WTC11 (cell line): ENCODE results near the gene JSRP1. TPM values are rescaled to one million over a fixed set of nuclear protein-coding genes. Genes with fewer than 3 reads are reported as not detected.

Experiments used
- ATAC-seq: fragments of 200-7000 bp; cut with Tn5 transposase; 2 replicates; pipeline ENCODE4 v1.10.0; 2021; ENCODE audit warnings: mild to moderate bottlenecking, moderate library complexity
- CTCF ChIA-PET: fragments of 300-600 bp; sonication (Branson Sonifier 250); formaldehyde crosslinking; loops from one replicate; lab custom pipeline; 2021; ENCODE audit warnings: antibody characterized with exemption; lab: Charles Lee
- POLR2A ChIA-PET: fragments of 350-600 bp; sonication (Branson Sonifier 250); formaldehyde crosslinking; loops from one replicate; lab custom pipeline; 2021; ENCODE audit warnings: antibody characterized with exemption; lab: Charles Lee
- DNase-seq: peaks from one replicate; pipeline ENCODE4 v3.0.0; 2021; ENCODE audit warnings: low spot score
- H3K27ac Mint-ChIP-seq: 2 replicates; pipeline ENCODE4 v1.8.0; 2021; ENCODE audit warnings: mixed read lengths
- H3K27me3 Mint-ChIP-seq: 2 replicates; pipeline ENCODE4 v1.8.0; 2021; ENCODE audit warnings: low read depth, mild to moderate bottlenecking, moderate library complexity, mixed read lengths
- H3K36me3 Mint-ChIP-seq: 2 replicates; pipeline ENCODE4 v1.8.0; 2021; ENCODE audit warnings: mixed read lengths
- H3K4me1 Mint-ChIP-seq: 2 replicates; pipeline ENCODE4 v1.8.0; 2022; ENCODE audit warnings: mixed read lengths
- H3K4me3 Mint-ChIP-seq: 2 replicates; pipeline ENCODE4 v1.8.0; 2021; ENCODE audit warnings: mild to moderate bottlenecking, moderate library complexity, mixed read lengths
- H3K9me3 Mint-ChIP-seq: 2 replicates; pipeline ENCODE4 v1.8.0; 2021; ENCODE audit warnings: mixed read lengths
- ATF6 ChIP-seq: sonication (generic); formaldehyde crosslinking; IDR thresholded peaks from 2 replicates; pipeline ENCODE4 v1.8.1; 2023; ENCODE audit warnings: mild to moderate bottlenecking, missing genetic modification reagents
- CDX4 ChIP-seq: fragments of 250-450 bp; sonication (Bioruptor Pico); IDR thresholded peaks from 2 replicates; pipeline ENCODE4 v1.9.0; 2021; ENCODE audit warnings: moderate library complexity, mild to moderate bottlenecking, inconsistent platforms, borderline replicate concordance
- CREM ChIP-seq: sonication (generic); formaldehyde crosslinking; IDR thresholded peaks from 2 replicates; pipeline ENCODE4 v1.8.1; 2022; ENCODE audit warnings: mild to moderate bottlenecking, missing genetic modification reagents, moderate library complexity
- CTCF ChIP-seq: fragments of 200-600 bp; IDR thresholded peaks from 2 replicates; pipeline ENCODE4 v1.8.0; 2022; ENCODE audit warnings: antibody characterized with exemption
- FOXK1 ChIP-seq: sonication (generic); formaldehyde crosslinking; IDR thresholded peaks from 2 replicates; pipeline ENCODE4 v1.8.0; 2022; ENCODE audit warnings: mild to moderate bottlenecking, moderate library complexity, missing genetic modification reagents
- GRHL2 ChIP-seq: fragments of 250-450 bp; sonication (Bioruptor Pico); IDR thresholded peaks from 2 replicates; pipeline ENCODE4 v1.8.0; 2022; ENCODE audit warnings: mild to moderate bottlenecking, moderate library complexity; ENCODE audit not compliant: insufficient replicate concordance, severe bottlenecking
- SOX15 ChIP-seq: fragments of 250-450 bp; sonication (Bioruptor Pico); IDR thresholded peaks from 2 replicates; pipeline ENCODE4 v1.9.0; 2021; ENCODE audit warnings: mild to moderate bottlenecking
- USF1 ChIP-seq: sonication (generic); formaldehyde crosslinking; IDR thresholded peaks from 2 replicates; pipeline ENCODE4 v1.8.0; 2022; ENCODE audit warnings: mild to moderate bottlenecking, missing genetic modification reagents
- ZBTB43 ChIP-seq: sonication (generic); formaldehyde crosslinking; IDR thresholded peaks from 2 replicates; pipeline ENCODE4 v1.8.1; 2023; ENCODE audit warnings: mild to moderate bottlenecking, missing genetic modification reagents
- ZNF121 ChIP-seq: sonication (generic); formaldehyde crosslinking; IDR thresholded peaks from 2 replicates; pipeline ENCODE4 v1.8.0; 2023; ENCODE audit warnings: missing genetic modification reagents
- ZNF232 ChIP-seq: sonication (generic); formaldehyde crosslinking; IDR thresholded peaks from 2 replicates; pipeline ENCODE4 v1.8.0; 2022; ENCODE audit warnings: mild to moderate bottlenecking, missing genetic modification reagents
- ZNF512 ChIP-seq: sonication (generic); formaldehyde crosslinking; IDR thresholded peaks from 2 replicates; pipeline ENCODE4 v1.8.1; 2022; ENCODE audit warnings: missing genetic modification reagents, borderline replicate concordance
- ZNF532 ChIP-seq: fragments of 250-450 bp; sonication (Bioruptor Pico); IDR thresholded peaks from 2 replicates; pipeline ENCODE4 v1.9.0; 2021; ENCODE audit warnings: mild to moderate bottlenecking, borderline replicate concordance
- ZSCAN18 ChIP-seq: fragments of 250-450 bp; sonication (Bioruptor Pico); IDR thresholded peaks from 2 replicates; pipeline ENCODE4 v2.1.2; 2022; ENCODE audit warnings: mild to moderate bottlenecking, moderate library complexity
- total RNA-seq: library from RNA; stranded (reverse); gene quantifications from 3 replicates; pipeline ENCODE4 v1.2.3, GENCODE V29; 2021

Gene JSRP1
- total RNA-seq, 1 experiment from 2014 or later, result 0.33 TPM

- no peak for TF ChIP-seq ZNF532 (CRISPR knock-in tag)
- TF ChIP-seq CDX4 (CRISPR knock-in tag), result no peak
- no peak for TF ChIP-seq CREM (CRISPR knock-in tag)
- no peak for TF ChIP-seq ZSCAN18
- TF ChIP-seq ATF6, result no peak
- TF ChIP-seq FOXK1 (CRISPR knock-in tag), result no peak
- no peak for TF ChIP-seq USF1 (CRISPR knock-in tag)
- no peak for TF ChIP-seq ZNF512 (CRISPR knock-in tag)
- no peak for TF ChIP-seq SOX15 (CRISPR knock-in tag)
- no peak for TF ChIP-seq ZNF121 (CRISPR knock-in tag)
- no peak for TF ChIP-seq ZNF232
Observed at GRCh38 chr19:2248136-2249009, 7.8 kb downstream of the JSRP1 start (continued).

GRCh38 chr19:2247433-2248101, 8.7 kb downstream of the JSRP1 start:
- DNase-seq (no peak), ATAC-seq (no peak)
- POLR2A ChIA-PET, result no interaction called here
- Mint-ChIP-seq H3K4me1 (no peaks in the 10 kb centered on the region), H3K4me3 (no peak overlapping the region), H3K9me3 (no peaks in the 10 kb centered on the region), H3K27ac (no peak overlapping the region), H3K36me3 (peaks cover 15% of the 10 kb centered on the region), H3K27me3 (peaks cover 19% of the 10 kb centered on the region)
- CTCF ChIA-PET, result interaction anchor here (0.6 kb wide), 1 partner anchor 302 kb away, joined by 3 read pairs; no protein-coding TSS in a partner anchor
- TF ChIP-seq GRHL2 (no peak), ZBTB43 (no peak), CTCF (no peak), ZNF532 (CRISPR knock-in tag) (no peak)
